ENCODE results near the gene NAV2.

NAV2 gene

DNA sequence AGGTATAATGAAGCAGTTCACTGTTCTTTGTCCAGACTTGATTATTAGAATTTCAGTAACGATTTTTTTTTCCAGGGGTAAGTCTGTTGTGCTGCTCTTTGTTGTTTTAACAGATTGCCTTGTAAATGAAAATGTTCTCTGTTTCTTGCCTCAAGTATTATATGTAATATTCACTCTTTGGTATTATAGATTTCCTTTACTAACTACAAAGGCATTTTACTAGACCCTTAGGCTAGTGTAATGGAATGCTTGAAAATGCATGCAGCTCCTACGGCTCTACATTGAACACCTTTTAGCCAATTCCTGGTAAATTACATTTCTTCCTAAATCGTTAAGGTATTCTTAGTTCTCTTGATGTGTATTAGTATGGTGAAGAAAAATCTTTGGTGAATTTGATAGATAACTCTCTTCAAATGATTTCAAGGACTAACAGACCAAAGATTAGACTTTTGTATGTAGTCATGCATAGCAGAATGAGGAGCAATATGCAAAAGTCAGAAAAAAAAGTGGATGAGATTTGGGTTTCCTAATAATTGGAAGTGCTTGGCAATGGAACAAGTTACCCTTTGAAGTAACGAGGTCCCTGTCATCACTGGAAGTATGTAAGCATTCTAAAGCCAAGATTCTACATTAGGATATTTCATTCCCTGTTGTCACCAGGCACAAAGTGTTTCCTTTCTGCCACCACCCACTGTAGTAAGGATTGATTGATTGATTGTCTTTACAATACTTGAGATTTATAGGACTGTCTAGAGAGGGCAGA, 334.6 kb downstream of the NAV2 start:
- DNase-seq = no peak

DNA sequence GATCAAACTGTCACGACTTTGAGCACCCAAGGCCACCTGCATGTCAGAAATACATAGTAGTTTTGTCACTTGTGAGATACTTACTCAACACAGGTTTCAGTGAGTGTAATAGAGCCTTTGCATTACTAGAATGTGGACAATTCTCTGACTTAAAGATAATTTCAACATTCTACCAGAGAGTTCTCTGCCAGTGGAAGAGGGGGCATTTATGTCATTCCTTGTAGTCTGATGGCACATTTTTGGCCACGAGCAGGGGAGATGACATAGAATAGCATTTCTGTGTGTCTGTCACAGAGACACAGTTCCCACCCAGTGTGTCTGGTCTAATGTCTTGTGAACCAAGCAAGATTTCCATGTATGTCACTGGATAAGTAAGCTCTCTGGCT, 335.1 kb downstream of the NAV2 start:
- DNase-seq = no peak

DNA sequence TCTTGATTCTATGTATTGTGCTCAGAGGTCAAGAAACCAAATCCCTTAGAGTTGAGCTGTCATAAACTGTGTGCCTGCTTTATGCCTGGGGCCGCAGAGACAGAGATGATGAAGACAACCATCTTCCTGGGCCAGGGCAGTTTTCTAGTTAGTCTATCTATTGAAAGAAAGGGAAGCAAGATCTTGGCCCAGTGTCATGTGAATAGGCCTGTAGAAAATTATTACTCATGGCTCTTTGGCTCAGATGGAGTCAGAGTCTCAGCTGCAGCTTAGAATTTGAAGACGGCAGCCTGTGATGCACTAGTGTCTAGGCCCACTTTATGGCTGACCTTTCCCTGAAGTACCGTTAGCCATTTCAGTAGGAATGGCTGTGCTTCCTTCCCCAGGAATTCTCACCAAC, 335.6 kb downstream of the NAV2 start:
- no peak for DNase-seq

DNA sequence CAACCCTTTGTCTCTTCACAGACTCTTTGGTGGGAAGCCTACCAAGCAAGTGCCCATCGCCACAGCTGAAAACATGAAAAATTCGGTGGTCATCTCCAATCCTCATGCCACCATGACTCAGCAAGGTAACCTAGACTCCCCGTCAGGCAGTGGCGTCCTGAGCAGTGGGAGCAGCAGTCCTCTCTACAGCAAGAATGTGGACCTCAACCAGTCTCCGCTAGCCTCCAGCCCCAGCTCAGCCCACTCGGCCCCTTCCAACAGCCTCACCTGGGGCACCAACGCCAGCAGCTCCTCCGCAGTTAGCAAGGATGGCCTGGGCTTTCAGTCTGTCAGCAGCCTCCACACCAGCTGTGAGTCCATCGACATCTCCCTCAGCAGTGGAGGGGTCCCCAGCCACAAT, 336.1 kb downstream of the NAV2 start:
- no peak for DNase-seq

DNA sequence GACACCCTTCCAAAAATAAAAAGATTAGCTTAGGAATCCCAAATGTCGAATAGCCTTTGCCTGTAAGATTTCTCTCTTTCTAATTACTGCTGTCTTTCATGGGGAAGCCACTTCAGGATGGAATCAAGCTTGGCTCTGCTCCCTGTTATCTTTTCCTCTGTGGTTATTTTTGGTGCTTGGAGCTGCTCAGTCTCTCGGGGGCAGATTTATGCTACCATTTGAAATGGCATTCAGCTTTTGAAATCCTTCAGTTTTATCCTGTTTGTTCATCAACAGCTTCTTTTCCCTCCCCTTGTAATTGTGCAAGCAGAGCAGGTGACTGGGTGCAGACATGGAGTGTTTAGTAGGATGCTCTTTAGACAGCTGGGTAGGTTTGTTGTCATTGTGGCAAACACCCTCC, 336.6 kb downstream of the NAV2 start:
- no peak for DNase-seq

DNA sequence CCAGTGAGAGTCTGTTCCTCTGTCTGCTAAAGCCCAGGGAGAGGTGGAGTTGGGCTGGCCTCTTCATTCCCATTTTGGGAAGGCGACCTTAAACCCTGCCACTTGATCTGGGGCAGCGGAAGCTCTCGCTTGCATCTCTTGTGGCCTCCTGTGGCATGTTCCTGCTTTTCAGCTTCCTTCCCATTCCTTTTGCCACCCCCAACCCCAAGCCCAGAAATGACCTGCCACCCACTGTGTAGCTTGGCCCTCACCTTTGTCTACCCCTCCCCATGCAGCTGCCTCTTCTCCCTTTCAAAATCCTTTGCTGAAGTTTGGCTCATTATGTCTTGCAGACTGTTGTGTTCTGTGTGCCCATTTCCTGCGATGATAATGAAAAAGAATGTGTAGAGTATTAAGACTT, 337.4 kb downstream of the NAV2 start:
- DNase-seq = no peak

DNA sequence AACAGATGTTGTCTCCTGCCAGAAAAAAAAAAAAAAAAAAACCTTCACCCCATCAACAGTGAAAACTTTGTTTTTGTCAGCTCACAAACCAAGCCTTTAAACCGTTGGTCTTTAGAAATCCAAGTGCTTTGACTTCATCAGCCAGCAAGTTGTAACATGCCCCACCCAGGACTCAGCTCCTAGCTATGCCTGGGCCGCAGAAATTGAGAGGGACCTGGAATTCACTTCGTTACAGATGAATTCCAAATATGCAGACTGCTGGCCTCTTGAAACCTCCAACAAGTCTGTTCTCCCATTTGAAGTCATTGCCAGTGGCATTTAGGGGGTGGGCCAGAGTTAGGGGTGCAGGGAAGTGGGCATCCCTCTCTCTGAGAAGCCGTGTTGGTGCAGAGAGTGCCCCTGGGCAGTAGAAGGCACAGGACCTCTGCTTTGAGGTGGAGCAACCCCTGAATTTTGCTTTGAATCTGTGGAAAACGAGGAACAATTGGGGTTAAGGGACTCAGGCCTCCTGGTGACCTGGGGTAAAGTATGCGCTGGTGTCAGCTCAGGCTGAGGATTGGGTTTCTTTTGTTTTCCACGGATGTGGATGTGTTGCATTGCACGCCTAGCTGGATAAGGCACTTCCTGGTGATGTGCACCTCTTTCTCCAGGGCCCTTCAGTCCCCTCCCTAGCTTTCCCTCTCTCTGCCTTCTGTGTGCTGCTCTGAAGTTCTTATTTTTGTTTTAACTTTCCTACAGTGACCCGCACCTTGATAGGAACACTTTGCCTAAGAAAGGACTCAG, 338.1 kb downstream of the NAV2 start:
- no peak for DNase-seq

DNA sequence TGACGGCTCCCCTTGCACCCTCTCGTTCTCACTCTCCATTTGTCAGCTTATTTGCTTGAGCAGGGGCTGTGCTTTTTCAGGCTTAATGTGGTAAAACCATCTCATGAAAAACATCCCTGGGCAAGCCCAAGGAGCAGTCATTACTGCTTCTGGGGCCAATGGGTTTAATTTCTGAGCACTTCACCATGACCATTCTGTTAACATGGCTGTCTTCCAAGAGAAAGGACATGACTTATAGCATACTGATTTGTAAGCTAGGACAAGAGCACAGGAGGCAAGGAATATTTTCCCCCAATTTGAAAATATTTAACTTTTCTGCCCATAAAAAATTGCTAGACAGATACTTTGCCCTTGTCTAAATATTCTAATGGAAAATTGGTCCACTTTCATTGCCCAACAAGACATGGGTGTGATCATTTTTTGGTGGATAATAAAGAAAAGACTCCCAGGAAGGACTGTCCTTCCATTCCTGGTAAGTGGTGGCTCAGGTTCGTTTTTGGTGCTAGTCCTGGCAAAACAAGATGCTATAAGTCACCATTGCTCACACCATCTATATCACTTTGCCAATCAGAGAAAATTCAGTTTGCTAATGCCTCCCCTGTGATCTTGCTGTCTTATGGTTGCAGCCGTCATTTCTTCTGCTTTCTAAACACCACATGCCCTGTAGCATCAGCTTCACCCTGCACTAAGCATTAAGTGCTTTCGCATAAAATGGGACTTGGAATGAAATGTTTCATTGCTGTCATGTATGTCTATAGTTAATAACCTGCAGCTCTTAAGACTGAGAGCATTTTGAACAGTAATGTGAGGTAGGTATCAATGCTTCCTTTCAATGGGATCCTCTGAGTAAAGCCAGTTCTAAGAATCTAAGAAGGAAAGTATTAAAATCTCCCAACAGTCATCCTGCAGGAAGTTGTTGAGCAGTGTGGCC, 339.1 kb downstream of the NAV2 start:
- DNase-seq = no peak

DNA sequence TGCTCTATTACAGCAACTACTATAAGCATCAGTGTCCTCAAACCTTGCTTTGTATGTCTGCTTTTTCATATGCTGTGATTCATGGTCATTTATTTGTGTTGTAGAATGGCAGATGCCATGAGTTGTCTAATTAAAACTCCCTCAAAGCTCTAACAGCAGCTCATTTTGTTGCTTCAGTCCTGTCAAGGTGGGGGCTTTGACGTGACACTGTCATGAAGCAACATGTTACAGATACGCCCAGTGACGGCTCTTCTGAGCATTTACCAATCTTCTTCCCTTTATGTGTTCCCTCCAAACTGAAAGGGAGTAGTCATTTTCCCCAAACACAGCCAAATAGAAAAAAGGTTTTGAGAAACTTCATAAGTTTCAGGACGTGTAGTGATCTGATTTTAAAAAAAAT, 340.9 kb downstream of the NAV2 start:
- no peak for DNase-seq

DNA sequence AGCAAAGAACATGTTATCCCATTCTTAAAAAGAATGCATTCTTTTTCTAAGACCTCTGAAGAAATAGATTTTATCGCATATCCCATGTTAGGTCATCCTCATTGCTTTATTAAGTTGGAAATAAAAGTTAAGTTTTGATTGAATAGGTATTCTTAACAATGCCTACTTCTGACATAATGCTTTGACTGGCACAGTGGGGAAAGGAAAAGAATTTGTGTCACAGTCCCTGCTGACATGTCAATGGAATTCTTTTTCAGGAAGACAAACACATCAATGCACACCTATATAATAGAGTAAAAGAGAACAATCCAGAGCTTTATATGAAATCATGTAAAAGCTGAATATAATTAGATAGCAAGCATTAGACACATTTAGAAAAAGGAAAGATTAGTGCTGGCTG, 341.9 kb downstream of the NAV2 start:
- DNase-seq = no peak

DNA sequence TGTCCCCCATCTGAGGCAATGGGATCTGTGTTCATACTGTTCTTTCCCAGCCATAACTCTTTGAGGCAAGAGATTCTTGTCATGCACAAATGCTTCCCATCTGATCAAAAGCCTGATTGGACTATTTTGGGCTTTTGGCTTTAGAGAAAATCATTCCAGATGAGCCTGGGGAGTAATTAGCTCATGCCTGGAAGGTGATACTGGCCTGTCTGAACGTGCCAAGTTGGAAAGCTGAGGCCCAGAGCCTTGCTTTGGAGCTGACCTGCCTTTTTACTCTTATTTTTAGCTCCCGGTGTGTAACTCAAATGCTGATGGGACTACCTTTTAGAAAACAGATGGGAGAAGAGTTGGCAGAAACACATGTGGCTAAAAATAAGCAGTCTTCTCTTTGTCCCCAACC, 342.7 kb downstream of the NAV2 start:
- DNase-seq = no peak

DNA sequence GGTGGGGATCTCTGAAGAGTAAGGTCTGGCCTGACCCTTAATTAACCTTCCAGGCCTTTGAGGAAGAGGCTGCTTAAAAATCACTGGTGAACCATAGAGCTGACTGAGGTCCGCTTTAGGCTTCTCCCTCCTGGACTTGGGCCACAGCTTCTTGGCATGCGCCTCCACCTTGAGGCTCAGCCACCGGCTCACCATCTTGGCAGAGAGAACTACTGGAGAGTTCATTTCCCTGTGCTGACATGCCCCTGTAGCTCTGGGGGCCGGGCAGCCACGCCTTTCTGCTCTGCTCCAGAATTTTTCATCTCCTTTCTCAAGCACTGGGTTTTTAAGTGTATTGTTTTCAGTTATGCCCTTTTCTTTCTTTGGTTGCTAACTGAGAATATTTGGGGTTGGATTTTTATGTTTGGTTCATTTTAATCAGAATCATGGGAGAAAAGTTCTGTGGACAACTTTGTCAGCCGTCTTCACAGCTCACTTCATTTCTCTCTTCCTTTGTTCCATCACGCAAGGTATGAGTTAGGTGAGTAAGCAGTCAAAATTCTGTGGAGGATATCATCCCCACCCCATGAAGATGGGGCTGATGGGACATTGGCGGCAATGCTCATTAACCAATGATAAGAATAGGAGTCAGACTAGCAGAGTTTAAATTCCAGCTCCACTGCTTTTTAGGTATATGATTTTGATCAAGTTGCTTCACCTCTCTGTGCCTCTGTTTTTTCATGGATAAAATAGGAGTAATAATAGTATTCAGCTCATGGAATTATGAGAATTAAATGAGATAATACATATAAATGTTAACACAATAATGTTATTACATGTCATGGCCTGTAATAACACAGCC, 343.7 kb downstream of the NAV2 start:
- DNase-seq = no peak

DNA sequence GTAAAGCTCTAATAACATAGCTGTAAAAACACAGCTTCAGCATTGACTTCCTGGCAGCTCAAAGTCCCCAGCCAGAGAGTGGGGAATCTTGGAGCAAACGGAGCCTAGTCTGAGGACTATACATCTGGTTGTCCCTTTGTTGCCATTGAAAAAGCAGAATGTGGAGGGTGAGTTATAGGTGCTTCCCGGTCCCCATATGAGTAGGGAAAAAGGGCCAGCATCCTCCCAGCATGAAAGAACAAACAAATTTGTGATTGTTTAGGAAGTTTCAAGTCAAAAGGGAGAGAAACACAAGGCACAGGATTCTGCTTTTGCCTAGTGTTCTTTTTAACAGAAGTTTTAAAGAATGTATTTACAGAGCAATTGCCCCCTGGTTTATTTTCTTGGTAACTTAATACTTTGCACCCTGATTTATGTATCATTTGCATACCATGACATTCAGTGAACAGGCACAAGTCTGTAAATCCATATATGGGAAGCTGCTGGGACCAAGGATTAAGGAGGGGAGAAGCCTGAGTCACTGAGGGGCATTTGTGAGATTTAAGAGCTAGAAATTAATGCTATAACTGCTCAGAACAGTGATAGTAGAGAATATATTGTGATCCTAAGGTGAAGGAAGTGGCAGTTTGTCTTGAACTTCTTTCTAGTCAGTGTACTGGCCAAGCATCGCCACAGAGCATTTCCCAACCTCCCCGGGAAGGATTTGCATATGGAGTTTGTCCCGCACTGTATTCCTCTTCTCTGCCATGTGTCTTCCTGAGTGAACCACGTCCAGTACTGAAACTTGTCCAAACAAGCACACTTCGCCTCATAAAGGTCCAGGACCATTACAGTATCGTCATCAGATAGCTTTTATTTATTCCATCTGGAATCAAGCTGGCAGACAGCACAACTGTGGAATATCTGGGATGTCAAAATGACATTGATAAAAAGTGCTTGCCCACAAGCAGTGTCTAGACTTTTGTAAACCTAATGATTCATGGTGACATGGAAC, 344.6 kb downstream of the NAV2 start:
- no peak for DNase-seq

DNA sequence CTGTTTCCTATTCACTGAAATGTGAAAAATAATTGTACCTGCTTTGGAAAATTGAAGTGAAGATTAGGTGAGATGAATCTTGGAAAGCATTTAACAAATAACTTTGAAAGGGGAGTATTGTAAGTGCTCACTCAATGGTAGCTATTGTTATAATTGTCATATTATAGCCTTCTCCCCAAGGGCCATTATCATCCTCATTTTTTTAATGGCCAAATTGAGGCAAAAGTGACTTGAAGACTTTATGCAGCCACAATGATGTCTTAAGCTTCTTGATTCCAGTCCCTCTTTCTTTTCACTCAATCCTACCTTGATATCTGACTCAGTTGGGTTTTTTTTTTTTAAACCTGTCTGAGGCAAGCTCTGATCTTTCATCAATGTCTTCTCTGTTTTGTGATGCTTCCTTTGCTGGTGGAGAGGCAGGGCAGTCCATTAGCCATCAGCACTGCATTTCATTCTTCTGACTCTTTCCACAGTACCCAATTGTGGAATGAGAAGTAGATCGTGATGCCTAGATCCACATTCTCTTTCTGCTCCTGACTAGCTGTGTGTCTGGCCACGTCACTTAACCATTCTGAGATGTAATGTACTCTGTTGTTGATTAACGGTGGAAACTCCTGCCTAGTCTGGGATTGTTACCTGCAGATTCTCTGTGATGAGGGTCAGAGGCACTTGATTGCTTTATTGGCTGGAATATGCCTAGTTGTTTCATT, 346.3 kb downstream of the NAV2 start:
- no peak for DNase-seq

DNA sequence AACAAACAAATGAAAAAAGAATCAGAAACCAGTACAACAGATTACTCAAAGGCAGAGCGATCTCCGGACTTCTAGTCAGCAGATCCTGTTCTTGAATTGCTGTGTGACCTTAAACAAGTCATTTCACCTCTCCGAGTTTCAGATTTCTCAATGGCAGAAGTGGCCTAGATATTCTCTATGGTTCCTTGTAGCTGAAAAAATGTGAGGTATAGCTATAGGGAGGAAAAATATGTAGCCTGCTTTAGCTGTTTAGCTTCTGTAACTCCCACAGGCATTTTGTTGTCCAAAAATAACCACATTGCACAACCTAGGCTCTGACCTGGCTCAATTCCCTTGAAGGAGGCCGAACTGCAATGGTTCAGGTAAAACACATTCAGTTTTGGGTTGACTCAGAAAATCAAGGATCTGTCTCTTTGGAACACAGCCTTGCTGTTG, 347.0 kb downstream of the NAV2 start:
- DNase-seq = no peak

DNA sequence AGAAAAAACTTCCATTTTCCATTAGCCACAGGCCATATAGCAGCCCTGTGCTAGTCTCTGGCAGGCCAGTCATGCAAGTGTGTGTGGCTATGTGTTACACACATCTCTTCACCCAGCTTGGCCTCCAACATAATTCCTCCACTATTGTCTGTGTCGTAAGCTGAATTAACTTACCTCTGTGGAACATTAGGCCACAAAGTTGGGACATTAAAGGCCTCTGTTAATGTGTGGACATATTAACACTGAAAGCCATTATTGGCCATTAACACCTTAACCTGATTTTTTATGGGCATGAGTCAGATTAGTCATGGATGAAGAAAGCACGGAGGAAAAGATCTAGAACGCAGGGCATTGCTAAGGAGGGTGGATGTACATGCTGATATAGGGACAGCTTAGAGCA, 347.5 kb downstream of the NAV2 start:
- DNase-seq = no peak

DNA sequence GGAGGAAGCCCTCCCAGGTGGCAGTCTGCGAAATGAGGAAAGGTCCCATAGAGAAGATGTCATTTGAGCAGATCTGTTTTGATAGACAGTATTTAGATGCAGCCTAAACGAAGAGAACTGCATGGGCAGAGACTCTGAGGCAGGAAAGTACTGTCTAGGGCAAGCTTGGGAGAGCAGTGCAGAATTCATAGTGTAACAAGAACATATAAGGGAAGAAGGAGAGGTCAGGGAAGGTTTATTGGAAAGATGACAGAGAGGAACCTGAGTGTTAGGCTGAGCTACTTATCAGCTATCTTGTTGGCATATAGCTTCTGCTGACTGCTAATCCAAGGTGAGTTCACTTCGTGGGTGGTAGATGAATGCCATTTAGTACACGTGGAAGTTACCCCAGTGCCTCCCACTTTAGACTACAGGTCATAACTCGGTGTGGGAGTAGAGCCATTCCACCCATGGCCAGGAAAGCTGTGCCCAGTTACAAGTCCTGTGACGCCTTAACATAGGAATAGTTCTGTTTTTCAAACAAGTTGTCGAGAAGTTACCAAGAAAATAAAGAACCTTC, 348.1 kb downstream of the NAV2 start:
- DNase-seq = no peak

DNA sequence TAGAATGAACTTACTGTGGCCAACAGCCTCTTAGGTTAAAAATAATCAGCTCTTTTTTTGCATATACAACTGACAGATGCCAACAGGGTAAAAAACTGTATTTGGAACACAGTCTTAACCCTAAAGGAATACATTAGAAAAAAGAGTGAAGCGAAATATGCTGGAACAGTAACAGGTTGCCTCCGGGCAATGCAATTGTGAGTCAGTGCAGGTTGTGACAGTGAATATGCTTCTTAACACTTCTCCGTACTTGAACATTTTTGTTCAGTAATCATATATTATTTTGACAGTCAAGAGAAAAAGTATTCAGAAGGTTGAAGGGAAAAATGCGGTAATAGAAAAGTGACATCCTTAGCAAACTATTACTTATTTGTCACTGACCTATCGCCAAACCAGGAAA, 349.1 kb downstream of the NAV2 start:
- DNase-seq = no peak

DNA sequence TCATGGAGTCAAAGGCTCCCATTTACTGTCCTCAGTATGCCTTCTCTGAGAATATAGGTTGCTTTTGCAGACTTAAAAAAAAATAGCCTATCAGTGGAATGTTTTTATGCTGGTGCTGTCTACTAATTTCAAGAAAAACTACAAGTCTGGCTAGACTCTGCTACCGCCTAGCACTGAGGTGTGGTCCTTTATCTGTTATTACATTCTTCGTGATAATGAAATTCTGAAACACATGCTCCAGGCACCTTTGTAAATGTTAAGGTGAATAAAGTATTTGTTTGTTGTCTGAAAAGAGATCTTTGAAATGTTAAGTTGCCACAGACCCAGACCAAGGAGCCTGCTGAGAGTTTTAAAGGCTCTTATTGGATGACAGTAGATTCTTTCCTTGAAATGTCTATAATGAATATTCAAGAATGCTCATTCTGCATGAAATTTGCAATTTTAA, 352.3 kb downstream of the NAV2 start:
- DNase-seq = no peak

DNA sequence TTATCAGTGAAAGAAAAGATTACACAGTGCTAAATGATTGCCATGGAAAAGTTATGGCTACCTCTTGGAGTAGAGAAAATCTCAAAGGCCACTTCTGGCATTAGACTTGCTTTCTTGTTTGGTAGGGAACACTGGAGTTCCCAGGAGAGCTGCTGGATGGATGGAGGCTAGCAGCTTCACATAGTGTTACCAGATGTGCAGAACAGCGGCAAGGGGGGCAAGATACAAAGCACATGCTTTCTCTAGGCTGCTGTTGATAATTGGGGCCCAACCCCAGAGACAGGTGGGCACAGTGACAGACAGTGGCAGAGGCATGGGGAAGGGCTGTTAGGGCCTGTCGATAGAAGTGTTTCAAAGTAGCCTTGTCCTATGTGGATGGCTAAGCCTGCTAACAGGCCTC, 352.8 kb downstream of the NAV2 start:
- no peak for DNase-seq
